ENCODE measurements around the gene KHDC1L. TPM values are rescaled to one million over a fixed set of nuclear protein-coding genes. Genes with fewer than 3 reads are reported as not detected.

The KHDC1L gene
- total and polyA plus RNA-seq, 2 experiments from 2014 or later: not detected

GRCh38 chr6:73174646-73175045 is 50.6 kb downstream of the KHDC1L start:
- Mint-ChIP-seq H3K4me3 (no peak overlapping the region), H3K4me1 (no peaks in the 10 kb centered on the region), H3K27ac (no peak overlapping the region), H3K9me3 (no peaks in the 10 kb centered on the region), H3K36me3 (ENCODE audit: low read depth) (no peaks in the 10 kb centered on the region), H3K27me3 (ENCODE audit: insufficient read depth, low read depth, poor library complexity) (no peaks in the 10 kb centered on the region)
- no peaks in the 10 kb centered on the region for H3K79me2 ChIP-seq (replicated peaks; ENCODE audit: insufficient read depth)
- H3K36me3 ChIP-seq (ENCODE audit: insufficient read depth): no peaks in the 10 kb centered on the region
- no peak overlapping the region for H3K4me3 ChIP-seq
- no peaks in the 10 kb centered on the region for H4K20me1 ChIP-seq (replicated peaks; ENCODE audit: insufficient read depth)
- H3K9me2 ChIP-seq (ENCODE audit: insufficient read depth): peaks cover 3% of the 10 kb centered on the region; the same call in 1 of the 2 replicates
- H3K27ac ChIP-seq (ENCODE audit: low read depth): no peak overlapping the region
- no peaks in the 10 kb centered on the region for H3K4me1 ChIP-seq (ENCODE audit: insufficient read depth)
- no peaks in the 10 kb centered on the region for H3F3A ChIP-seq (replicated peaks; ENCODE audit: low read depth)
- no peaks in the 10 kb centered on the region for H3K27me3 ChIP-seq (ENCODE audit: insufficient read depth)
- DNase-seq (ENCODE audit: low spot score) (no peak), ATAC-seq (no peak)
- no peak overlapping the region for H3K4me2 ChIP-seq
- H2AFZ ChIP-seq: no peak overlapping the region
- TF ChIP-seq EZH2phosphoT487 (IDR thresholded peaks at IDR 0.05; ENCODE audit: unreplicated experiment) (no peak), ETS1 (IDR thresholded peaks at IDR 0.05) (no peak), NANOG (IDR thresholded peaks at IDR 0.05; ENCODE audit: borderline replicate concordance) (no peak), REST (IDR thresholded peaks at IDR 0.05; ENCODE audit: unreplicated experiment) (no peak)

Other genes with a start within 250 kb of the KHDC1L start
- gene KHDC1, start 37.7 kb upstream of the KHDC1L start, total RNA-seq (2014; rRNA removed; shearing (Covaris generic)): 4.2 and 6.9 TPM in 2 replicates
- gene KHDC1, start 37.7 kb upstream of the KHDC1L start, polyA plus RNA-seq (2016; fragmentation: Nextera tagmentation; extraction: Ambion mirVana): 5.6 and 7.3 TPM in 2 replicates
- 3.0 and 7.0 TPM in 2 replicates for gene DPPA5, start 128.8 kb upstream of the KHDC1L start, total RNA-seq (2014; rRNA removed; shearing (Covaris generic))
- 12.9 and 17.3 TPM in 2 replicates for gene DPPA5, start 128.8 kb upstream of the KHDC1L start, polyA plus RNA-seq (2016; fragmentation: Nextera tagmentation; extraction: Ambion mirVana)
- gene KHDC3L, start 137.2 kb upstream of the KHDC1L start, total RNA-seq (2014; rRNA removed; shearing (Covaris generic)): not detected in 2 replicates
- gene KHDC3L, start 137.2 kb upstream of the KHDC1L start, polyA plus RNA-seq (2016; fragmentation: Nextera tagmentation; extraction: Ambion mirVana): not detected in 2 replicates
- gene OOEP, start 144.4 kb upstream of the KHDC1L start, total RNA-seq (2014; rRNA removed; shearing (Covaris generic)): not detected in 2 replicates
- 0.73 and 2.1 TPM in 2 replicates for gene OOEP, start 144.4 kb upstream of the KHDC1L start, polyA plus RNA-seq (2016; fragmentation: Nextera tagmentation; extraction: Ambion mirVana)
- 0.35 and 0.49 TPM in 2 replicates for gene DDX43, start 169.3 kb upstream of the KHDC1L start, total RNA-seq (2014; rRNA removed; shearing (Covaris generic))
- gene DDX43, start 169.3 kb upstream of the KHDC1L start, polyA plus RNA-seq (2016; fragmentation: Nextera tagmentation; extraction: Ambion mirVana): 0.47 and 0.60 TPM in 2 replicates
- 12.7 and 14.8 TPM in 2 replicates for gene CGAS, start 226.8 kb upstream of the KHDC1L start, total RNA-seq (2014; rRNA removed; shearing (Covaris generic))
- 8.3 and 8.9 TPM in 2 replicates for gene CGAS, start 226.8 kb upstream of the KHDC1L start, polyA plus RNA-seq (2016; fragmentation: Nextera tagmentation; extraction: Ambion mirVana)
- 36.7 and 37.1 TPM in 2 replicates for gene MTO1, start 236.2 kb upstream of the KHDC1L start, total RNA-seq (2014; rRNA removed; shearing (Covaris generic))
- 18.3 and 27.7 TPM in 2 replicates for gene MTO1, start 236.2 kb upstream of the KHDC1L start, polyA plus RNA-seq (2016; fragmentation: Nextera tagmentation; extraction: Ambion mirVana)